22Rv1 (cell line): ENCODE measurements around the gene OCA2.

Source experiments
- CTCF ChIP-seq: fragments of 450-650 bp; IDR thresholded peaks from 2 replicates; pipeline ENCODE4 v1.5.1; 2017; ENCODE audit warnings: mild to moderate bottlenecking
- ZFX ChIP-seq: fragments of 450-650 bp; IDR thresholded peaks from 2 replicates; pipeline ENCODE4 v1.6.1; 2017; ENCODE audit warnings: antibody characterized with exemption, borderline replicate concordance

- TF ChIP-seq CTCF (no peak), ZFX (no peak)
Observed at GRCh38 chr15:27854601-27855000, 244.5 kb downstream of the OCA2 start.
